HL-60/S4 treated with phorbol 12-myristate 13-acetate at 8.2 ng/mL for 4 days and 3 days (cell line): ENCODE results near the gene ATP5PB.

Experiments
- in situ Hi-C: fragments of 300-500 bp; cut with MboI; formaldehyde crosslinking; loops from 2 replicates; pipeline ENCODE4 v1.15.0; 2022; ENCODE audit warnings: low sequenced_read_pairs

ATP5PB gene

DNA sequence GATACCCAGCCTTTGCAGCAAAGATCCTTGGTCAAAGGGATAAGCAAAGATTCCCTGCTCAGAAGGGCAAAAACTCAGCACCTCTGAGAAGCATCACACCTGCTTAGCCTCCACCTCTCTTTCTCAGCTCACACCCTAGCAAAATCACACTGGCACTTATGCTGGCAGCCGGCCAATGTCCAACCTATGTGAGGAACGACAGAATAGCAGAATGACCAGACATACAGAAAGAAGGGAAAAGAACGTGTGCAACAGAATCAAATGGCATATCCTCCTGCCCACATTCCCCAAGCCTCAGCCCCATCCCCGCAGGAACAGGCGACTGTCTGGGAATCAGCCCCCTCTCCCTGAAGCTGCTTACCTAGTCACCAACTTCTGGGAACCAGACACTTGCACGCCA lies 54.8 kb downstream of the ATP5PB start:
- in situ Hi-C loops = loop anchor here (25.0 kb wide), 1 partner anchor 108 kb away; the partner anchor contains the start of gene RAP1A

- in situ Hi-C loops = loop anchor here (25.0 kb wide), 1 partner anchor 107 kb away; the partner anchor contains the start of gene RAP1A
Observed at GRCh38 chr1:111505641-111506119, 56.4 kb downstream of the ATP5PB start.

DNA sequence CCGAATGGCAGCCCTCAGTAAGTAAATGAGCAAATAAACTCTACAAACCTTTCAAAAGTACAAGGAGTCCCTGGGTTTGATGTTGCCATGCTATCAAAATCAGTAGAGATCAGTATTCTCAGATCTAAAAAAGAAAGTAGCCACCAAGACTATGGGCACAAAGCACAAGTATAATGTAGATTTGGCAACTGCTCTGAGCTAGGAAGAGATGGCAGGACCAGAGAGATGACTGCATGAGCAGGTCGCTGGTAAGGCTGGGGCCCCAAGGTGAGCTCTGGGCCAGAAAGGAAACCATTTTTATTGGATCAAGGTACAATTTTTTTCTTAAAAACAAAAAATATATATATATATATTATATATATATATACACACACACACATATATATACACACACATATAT lies 57.3 kb downstream of the ATP5PB start:
- in situ Hi-C loops = loop anchor here (25.0 kb wide), 1 partner anchor 106 kb away; the partner anchor contains the start of gene RAP1A

DNA sequence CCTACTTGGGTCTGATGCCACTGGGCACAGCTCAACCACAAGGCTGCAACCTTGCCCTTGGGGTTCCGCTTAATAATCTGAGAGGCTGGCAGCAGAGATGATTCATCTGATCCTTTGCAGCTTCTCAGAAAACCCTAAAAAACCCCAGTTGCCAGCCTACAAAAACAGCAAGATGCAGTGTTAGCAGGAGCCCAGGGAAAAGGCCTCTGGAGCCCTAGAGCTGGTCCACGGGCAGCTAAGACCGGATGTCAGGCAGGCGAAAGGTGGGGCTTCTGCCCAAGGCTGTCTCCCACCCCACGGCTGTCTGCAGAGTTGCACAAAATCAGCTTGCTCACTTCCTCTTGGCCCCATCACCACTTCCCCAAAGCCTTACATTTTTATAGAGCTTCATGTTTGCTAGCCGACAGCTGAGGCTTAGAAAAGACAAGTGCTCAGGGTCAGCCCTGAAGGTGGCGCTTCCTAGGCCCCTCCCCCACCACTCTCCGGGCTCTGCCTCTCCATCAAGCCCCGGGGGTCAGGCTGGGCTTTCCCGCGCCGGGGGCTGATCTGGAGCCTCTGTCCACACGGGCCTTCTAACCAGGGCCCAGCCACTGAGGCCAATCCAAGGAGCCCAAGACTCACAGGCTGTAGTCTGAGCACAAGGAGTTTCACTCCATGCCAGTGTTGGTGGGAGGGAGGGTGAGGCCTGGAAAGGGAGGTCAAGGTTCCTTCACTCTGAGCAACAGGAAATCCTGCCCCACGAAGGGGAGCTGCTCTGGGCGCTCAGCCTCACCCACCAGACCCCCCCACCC lies 58.3 kb downstream of the ATP5PB start:
- in situ Hi-C loops = loop anchor here (25.0 kb wide), 1 partner anchor 105 kb away; the partner anchor contains the start of gene RAP1A

DNA sequence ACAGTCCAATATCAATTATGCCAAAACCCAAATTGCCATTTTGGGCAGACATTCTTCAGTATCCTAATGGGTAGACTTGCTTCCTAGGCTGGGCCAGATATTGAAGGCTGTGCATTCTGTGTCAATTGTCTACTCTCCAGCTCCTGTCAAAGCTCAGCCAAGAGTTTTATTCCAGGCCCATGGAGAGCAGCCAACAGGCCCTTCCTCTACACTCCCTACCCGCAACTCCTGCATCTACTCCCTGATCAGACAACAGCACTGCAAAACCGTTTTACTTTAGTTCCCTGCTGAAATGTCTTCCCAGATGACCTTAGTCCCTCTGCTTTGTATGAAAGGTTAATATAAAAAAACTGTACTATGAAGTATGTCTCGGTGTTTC lies 60.7 kb downstream of the ATP5PB start:
- in situ Hi-C loops = loop anchor here (25.0 kb wide), 1 partner anchor 102 kb away; the partner anchor contains the start of gene RAP1A

GRCh38 chr1:111511370-111511769 lies 62.1 kb downstream of the ATP5PB start:
- in situ Hi-C loops = loop anchor here (25.0 kb wide), 1 partner anchor 101 kb away; the partner anchor contains the start of gene RAP1A
